Measurements from ENCODE around the gene LIX1L. TPM values are rescaled to one million over a fixed set of nuclear protein-coding genes. Genes with fewer than 3 reads are reported as not detected.

Gene LIX1L
- total and polyA plus RNA-seq, 2 of the 13 experiments (the other 11 are each of a cell fraction or from before 2014, with no cell fraction given), result 8.1 to 24.9 TPM

GRCh38 chr1:145972580-145972979 is 14.8 kb upstream of the LIX1L start (continued):
- TF ChIP-seq ZSCAN22 (CRISPR knock-in tag; IDR thresholded peaks at IDR 0.05), result no peak
- peak; percentile 59 for TF ChIP-seq BCL6 (CRISPR knock-in tag; IDR thresholded peaks at IDR 0.05)
- no peak for TF ChIP-seq SUZ12 (IDR thresholded peaks at IDR 0.05; ENCODE audit: low read depth, low read length)
- TF ChIP-seq ZNF503 (CRISPR knock-in tag; IDR thresholded peaks at IDR 0.05), result no peak
- no peak for TF ChIP-seq REL (CRISPR knock-in tag; conservative IDR thresholded peaks at IDR 0.05)
- TF ChIP-seq ZKSCAN8 (CRISPR knock-in tag; IDR thresholded peaks at IDR 0.05; ENCODE audit: borderline replicate concordance), result no peak
- no peak for TF ChIP-seq NFYB (CRISPR knock-in tag; IDR thresholded peaks at IDR 0.05)
- TF ChIP-seq CEBPG (CRISPR knock-in tag; IDR thresholded peaks at IDR 0.05), result peak; percentile 93
- no peak for TF ChIP-seq THAP8 (CRISPR knock-in tag; IDR thresholded peaks at IDR 0.05; ENCODE audit: borderline replicate concordance)
- no peak for TF ChIP-seq ARNT2 (CRISPR knock-in tag; IDR thresholded peaks at IDR 0.05; ENCODE audit: low read depth)
- TF ChIP-seq FOXJ3 (CRISPR knock-in tag; IDR thresholded peaks at IDR 0.05; ENCODE audit: borderline replicate concordance), result peak; percentile 66; the same call in 1 of the 2 replicates
- no peak for TF ChIP-seq ZKSCAN1 (IDR thresholded peaks at IDR 0.05; ENCODE audit: low read length)
- TF ChIP-seq HMG20A (CRISPR knock-in tag; IDR thresholded peaks at IDR 0.05; ENCODE audit: borderline replicate concordance), result peak; percentile 57
- no peak for TF ChIP-seq SYNCRIP (IDR thresholded peaks at IDR 0.05; ENCODE audit: insufficient read depth, low read depth, low read length)
- peak; percentile 30; the same call in 1 of the 2 replicates for TF ChIP-seq FOXP1 (IDR thresholded peaks at IDR 0.05)
- peak; percentile 63 for TF ChIP-seq FOXP1 (CRISPR knock-in tag; IDR thresholded peaks at IDR 0.05)
- no peak for TF ChIP-seq CENPT (CRISPR knock-in tag; IDR thresholded peaks at IDR 0.05; ENCODE audit: low read depth)
- no peak for TF ChIP-seq ARID2 (CRISPR knock-in tag; IDR thresholded peaks at IDR 0.05; ENCODE audit: borderline replicate concordance)
- TF ChIP-seq CSRNP1 (CRISPR knock-in tag; IDR thresholded peaks at IDR 0.05), result no peak
- no peak for TF ChIP-seq HMGXB3 (CRISPR knock-in tag; IDR thresholded peaks at IDR 0.05; ENCODE audit: borderline replicate concordance)
- TF ChIP-seq ZNF557 (CRISPR knock-in tag; IDR thresholded peaks at IDR 0.05), result no peak
- TF ChIP-seq GLI4 (CRISPR knock-in tag; IDR thresholded peaks at IDR 0.05; ENCODE audit: borderline replicate concordance), result no peak
- no peak for TF ChIP-seq ZFP1 (CRISPR knock-in tag; IDR thresholded peaks at IDR 0.05)
- no peak for TF ChIP-seq ZNF569 (CRISPR knock-in tag; IDR thresholded peaks at IDR 0.05; ENCODE audit: borderline replicate concordance)
- no peak for TF ChIP-seq RBAK (CRISPR knock-in tag; IDR thresholded peaks at IDR 0.05)

Data from HepG2 (cell line).